Nephron (organoid): ENCODE measurements around the gene C1QTNF5.
A peak's percentile ranks its signal among the peaks of the same experiment; 100 is the strongest.

Experiments used
- H3K27ac Mint-ChIP-seq, 3 experiments: 2 replicates each; pipeline ENCODE4 v1.8.0; 2020; ENCODE audit warnings: mixed read lengths in 3 of 3, mild to moderate bottlenecking in 2 of 3, moderate library complexity in 1 of 3
- H3K27me3 Mint-ChIP-seq: 2 replicates; pipeline ENCODE4 v1.8.0; 2021; ENCODE audit warnings: low read depth, mild to moderate bottlenecking, moderate library complexity, mixed read lengths
- H3K36me3 Mint-ChIP-seq: 2 replicates; pipeline ENCODE4 v1.8.0; 2020; ENCODE audit warnings: low read depth, mixed read lengths
- H3K4me1 Mint-ChIP-seq: 2 replicates; pipeline ENCODE4 v1.8.0; 2020; ENCODE audit warnings: mixed read lengths
- H3K4me3 Mint-ChIP-seq, 3 experiments: 2 replicates each; pipeline ENCODE4 v1.8.0; 2020; ENCODE audit warnings: mild to moderate bottlenecking in 3 of 3, mixed read lengths in 3 of 3, moderate library complexity in 2 of 3
- H3K9me3 Mint-ChIP-seq: 2 replicates; pipeline ENCODE4 v1.8.0; 2020; ENCODE audit warnings: mixed read lengths
- CTCF ChIP-seq, 3 experiments: fragments of 200-600 bp; sonication (generic); IDR thresholded peaks; one replicate each; pipeline ENCODE4 v1.5.0; 2021; ENCODE audit warnings: antibody characterized with exemption in 3 of 3; ENCODE audit not compliant: unreplicated experiment in 3 of 3

Gene C1QTNF5

GRCh38 chr11:119339589-119340334, 921 bp downstream of the C1QTNF5 start:
- Mint-ChIP-seq H3K27me3 (peaks cover 49% of the 10 kb centered on the region), H3K36me3 (no peaks in the 10 kb centered on the region), H3K27ac (peak overlapping the region in 2 of 3 experiments; percentile 29 to 67), H3K9me3 (no peaks in the 10 kb centered on the region), H3K4me3 (peak overlapping the region; percentile 86 to 100 (median 99)), H3K4me1 (peaks cover 48% of the 10 kb centered on the region)
- TF ChIP-seq CTCF (IDR thresholded peaks at IDR 0.05; ENCODE audit: unreplicated experiment in 3 of 3) = peak; percentile 96 to 99 (median 97)

GRCh38 chr11:119338965-119339588, 1.6 kb downstream of the C1QTNF5 start:
- H3K36me3 Mint-ChIP-seq = no peaks in the 10 kb centered on the region
- peak overlapping the region; percentile 86 to 100 (median 99) for H3K4me3 Mint-ChIP-seq
- H3K9me3 Mint-ChIP-seq = no peaks in the 10 kb centered on the region
- H3K27ac Mint-ChIP-seq = peak overlapping the region in 2 of 3 experiments; percentile 67 to 94
- H3K27me3 Mint-ChIP-seq = peaks cover 42% of the 10 kb centered on the region
- TF ChIP-seq CTCF (IDR thresholded peaks at IDR 0.05; ENCODE audit: unreplicated experiment in 3 of 3) = no peak
- H3K4me1 Mint-ChIP-seq = peaks cover 51% of the 10 kb centered on the region

GRCh38 chr11:119338318-119338890, 2.3 kb downstream of the C1QTNF5 start:
- no peaks in the 10 kb centered on the region for H3K9me3 Mint-ChIP-seq
- peak; percentile 65 to 79 (median 71) for TF ChIP-seq CTCF (IDR thresholded peaks at IDR 0.05; ENCODE audit: unreplicated experiment in 3 of 3)
- no peaks in the 10 kb centered on the region for H3K36me3 Mint-ChIP-seq
- peaks cover 55% of the 10 kb centered on the region for H3K4me1 Mint-ChIP-seq
- peak overlapping the region; percentile 67 to 94 (median 75) for H3K27ac Mint-ChIP-seq
- H3K4me3 Mint-ChIP-seq = peak overlapping the region; percentile 86 to 100 (median 99)
- peaks cover 36% of the 10 kb centered on the region for H3K27me3 Mint-ChIP-seq

- TF ChIP-seq CTCF (IDR thresholded peaks at IDR 0.05; ENCODE audit: unreplicated experiment in 3 of 3) = no peak
- H3K9me3 Mint-ChIP-seq = no peaks in the 10 kb centered on the region
- no peaks in the 10 kb centered on the region for H3K36me3 Mint-ChIP-seq
- H3K27ac Mint-ChIP-seq = peak overlapping the region; percentile 67 to 94 (median 75)
- H3K27me3 Mint-ChIP-seq = peaks cover 33% of the 10 kb centered on the region
- H3K4me3 Mint-ChIP-seq = peak overlapping the region; percentile 86 to 100 (median 99)
- peaks cover 58% of the 10 kb centered on the region for H3K4me1 Mint-ChIP-seq
Observed at GRCh38 chr11:119337581-119338317, 2.9 kb downstream of the C1QTNF5 start.

GRCh38 chr11:119336744-119337469, 3.8 kb downstream of the C1QTNF5 start:
- peaks cover 61% of the 10 kb centered on the region for H3K4me1 Mint-ChIP-seq

More at GRCh38 chr11:119336744-119337469, 3.8 kb downstream of the C1QTNF5 start:
- H3K27me3 Mint-ChIP-seq = peaks cover 26% of the 10 kb centered on the region
- peak overlapping the region in 2 of 3 experiments; percentile 67 to 75 for H3K27ac Mint-ChIP-seq
- H3K4me3 Mint-ChIP-seq = peak overlapping the region; percentile 86 to 100 (median 99)
- no peaks in the 10 kb centered on the region for H3K9me3 Mint-ChIP-seq
- no peak for TF ChIP-seq CTCF (IDR thresholded peaks at IDR 0.05; ENCODE audit: unreplicated experiment in 3 of 3)
- no peaks in the 10 kb centered on the region for H3K36me3 Mint-ChIP-seq
